ENCODE measurements around the gene FURIN.
"Not testable (repeated sequence)": the region's sequence is repeated elsewhere in the genome, so short reads cannot be mapped to it uniquely, and the experiment has no call there.

FURIN gene

GRCh38 chr15:90918034-90918788 is 49.8 kb downstream of the FURIN start:
- DNase-seq = no peak

GRCh38 chr15:90918835-90919234 is 50.4 kb downstream of the FURIN start:
- DNase-seq = no peak

GRCh38 chr15:90921887-90922286 is 53.5 kb downstream of the FURIN start:
- no peak for DNase-seq

GRCh38 chr15:90922712-90923322 is 54.4 kb downstream of the FURIN start:
- not testable (repeated sequence) for DNase-seq

GRCh38 chr15:90924375-90924774 is 56.0 kb downstream of the FURIN start:
- no peak for DNase-seq

GRCh38 chr15:90926766-90927165 is 58.4 kb downstream of the FURIN start:
- not testable (repeated sequence) for DNase-seq

- not testable (repeated sequence) for DNase-seq
Measured at GRCh38 chr15:90928106-90928505, 59.7 kb downstream of the FURIN start.

GRCh38 chr15:90929246-90930019 is 61.0 kb downstream of the FURIN start:
- no peak for DNase-seq

- no peak for DNase-seq
Measured at GRCh38 chr15:90930861-90931574, 62.6 kb downstream of the FURIN start.

- no peak for DNase-seq
Measured at GRCh38 chr15:90931575-90931827, 63.1 kb downstream of the FURIN start.

GRCh38 chr15:90931828-90932659 is 63.7 kb downstream of the FURIN start, which contains the start of gene HDDC3:
TSS of gene HDDC3 (minus strand) at chr15:90932549. CDS start at chr15:90932540, 9 bp downstream.
- peak; percentile 93 for DNase-seq

- no peak for DNase-seq
Measured at GRCh38 chr15:90932660-90932991, 64.2 kb downstream of the FURIN start.

All from stimulated activated CD4-positive, alpha-beta T cell treated with anti-CD3 and anti-CD28 coated beads, Interleukin-12 subunit alpha, Interleukin-12 subunit beta, amount 100 ng/mL, for 4 hours (primary cell).